GM12874 (cell line): ENCODE measurements around the gene POU2AF1.

Experiments used
- CTCF ChIP-seq: IDR thresholded peaks from 2 replicates; pipeline ENCODE4 v1.5.1; 2011; ENCODE audit warnings: low read depth, mild to moderate bottlenecking, control low read depth, low read length, moderate library complexity; ENCODE audit not compliant: insufficient read depth

The POU2AF1 gene

GRCh38 chr11:111334532-111335502 is 44.3 kb downstream of the POU2AF1 start:
- no peak for TF ChIP-seq CTCF

- no peak for TF ChIP-seq CTCF
Observed at GRCh38 chr11:111331711-111332479, 47.2 kb downstream of the POU2AF1 start.

DNA sequence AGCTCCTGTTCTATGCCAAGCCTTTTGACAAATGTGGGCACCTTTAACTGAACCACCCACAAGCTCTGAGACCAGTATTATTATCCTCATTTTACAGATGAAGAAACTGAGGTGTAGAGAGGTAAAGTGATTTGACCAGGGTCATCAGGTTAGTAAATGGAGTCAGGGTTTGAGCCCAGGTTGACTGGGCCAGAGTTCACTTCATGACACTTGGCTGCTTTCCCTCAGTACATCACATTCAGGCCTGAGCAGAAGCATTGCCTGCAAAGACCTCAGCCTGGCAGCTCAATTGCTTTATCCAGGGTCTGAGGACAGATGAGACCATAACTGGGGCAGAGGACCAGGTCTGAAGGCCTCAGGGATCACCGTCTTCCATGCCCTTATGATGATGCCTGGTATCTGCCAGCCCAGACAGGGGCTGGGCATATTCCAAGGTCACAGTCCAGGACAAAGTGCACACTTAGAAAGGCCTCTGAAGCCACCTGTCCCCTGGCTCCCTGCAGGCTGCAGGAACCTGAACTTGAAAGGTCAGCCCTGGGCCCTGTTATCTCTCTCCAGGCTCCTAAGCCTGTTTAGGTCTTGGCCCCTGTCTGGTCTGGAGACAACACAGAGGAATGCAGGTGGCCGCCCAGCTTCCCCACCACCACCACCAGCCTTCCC is 48.7 kb downstream of the POU2AF1 start:
- no peak for TF ChIP-seq CTCF

- TF ChIP-seq CTCF, result no peak
Observed at GRCh38 chr11:111329306-111330204, 49.5 kb downstream of the POU2AF1 start.

- TF ChIP-seq CTCF, result no peak
Observed at GRCh38 chr11:111327908-111328624, 51.0 kb downstream of the POU2AF1 start.

DNA sequence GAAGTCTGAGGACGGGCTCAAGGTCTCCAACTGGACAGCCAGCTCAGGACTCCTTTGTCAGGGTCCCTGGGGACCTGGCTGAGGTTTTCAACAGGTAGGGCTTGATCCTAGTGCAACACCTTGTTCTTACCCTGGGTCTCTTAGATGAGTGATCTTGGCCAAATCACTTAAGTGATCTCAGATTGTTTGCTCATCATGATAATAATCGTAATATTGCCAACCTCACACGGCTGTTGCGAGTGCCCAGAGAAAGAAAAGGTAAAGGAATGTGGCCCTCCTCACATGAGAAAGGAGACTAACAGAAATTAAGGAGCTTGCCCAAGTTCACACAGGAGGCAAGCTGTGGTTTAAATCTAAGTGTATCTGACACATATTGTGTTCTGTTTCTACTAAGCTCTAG is 52.3 kb downstream of the POU2AF1 start:
- no peak for TF ChIP-seq CTCF
